ENCODE data around the gene AFDN. TPM values are rescaled to one million over a fixed set of nuclear protein-coding genes. Genes with fewer than 3 reads are reported as not detected.

Gene AFDN
- total and polyA plus RNA-seq, 2 experiments from 2014 or later, result 130 to 198 TPM

DNA sequence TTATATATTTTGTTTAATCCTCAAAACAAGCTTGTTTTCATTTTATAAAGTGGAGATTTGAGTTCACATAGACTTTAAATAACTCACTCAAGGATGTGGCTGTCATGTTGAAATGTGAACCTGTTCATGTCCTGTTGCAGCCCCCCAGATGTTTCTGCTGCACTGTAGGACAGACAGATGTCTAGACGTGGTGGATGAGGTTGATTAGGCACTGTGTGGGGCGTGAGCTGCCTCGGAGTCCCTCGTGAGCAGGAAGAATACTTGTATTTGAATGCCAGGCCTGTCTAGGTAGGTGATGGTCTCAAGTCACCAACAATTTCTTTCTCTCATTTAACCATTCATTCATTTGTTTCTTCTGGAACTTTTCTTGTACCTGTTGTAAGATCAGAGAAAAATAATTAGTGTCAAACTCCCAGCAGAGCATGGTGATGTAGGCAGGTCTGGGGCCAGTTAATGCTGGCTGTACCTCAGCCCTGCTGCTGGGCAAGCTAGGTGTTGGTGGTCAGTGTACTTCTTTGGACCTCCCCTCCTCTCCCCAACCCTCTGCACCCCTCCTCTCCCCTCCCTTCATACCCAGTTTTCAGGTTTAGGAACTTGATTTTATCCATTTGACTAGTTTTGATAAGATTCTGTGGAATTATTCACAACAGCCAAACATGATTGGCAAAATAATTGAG, 34.0 kb downstream of the AFDN start:
- H3K36me3 ChIP-seq (replicated peaks; ENCODE audit: insufficient read depth, low read depth), result no peaks in the 10 kb centered on the region
- 46% methylated on average over 4 of the region's 4 CpGs for WGBS (ENCODE audit: low lambda C conversion rate, missing lambda C conversion rate)
- peaks cover 51% of the 10 kb centered on the region for H3K4me1 ChIP-seq (ENCODE audit: insufficient read depth)
- TF ChIP-seq EZH2 (IDR thresholded peaks at IDR 0.05; ENCODE audit: borderline replicate concordance), result no peak
- no peak for TF ChIP-seq EZH2phosphoT487 (IDR thresholded peaks at IDR 0.05; ENCODE audit: low read depth, severe bottlenecking, unreplicated experiment)
- no peak for TF ChIP-seq CTCF (IDR thresholded peaks at IDR 0.05; ENCODE audit: poor library complexity)
- H3K79me2 ChIP-seq, result peaks cover 98% of the 10 kb centered on the region
- H3K4me3 ChIP-seq, result no peak overlapping the region
- no peak for DNase-seq (ENCODE audit: low spot score)
- H3K9me3 ChIP-seq (ENCODE audit: low read depth), result no peaks in the 10 kb centered on the region
- H3K4me2 ChIP-seq, result no peak overlapping the region
- H3K27me3 ChIP-seq, result no peaks in the 10 kb centered on the region
- peaks cover 65% of the 10 kb centered on the region for H4K20me1 ChIP-seq (ENCODE audit: insufficient read depth, poor library complexity, severe bottlenecking)
- H3K9me2 ChIP-seq (replicated peaks; ENCODE audit: insufficient read depth), result no peaks in the 10 kb centered on the region
- H3K27ac ChIP-seq, result peak overlapping the region; percentile 83
- H2AFZ ChIP-seq, result no peak overlapping the region

GRCh38 chr6:167861424-167861823, 34.7 kb downstream of the AFDN start:
- no peak for TF ChIP-seq CTCF (IDR thresholded peaks at IDR 0.05; ENCODE audit: poor library complexity)
- TF ChIP-seq EZH2 (IDR thresholded peaks at IDR 0.05; ENCODE audit: borderline replicate concordance), result no peak
- no peak for TF ChIP-seq EZH2phosphoT487 (IDR thresholded peaks at IDR 0.05; ENCODE audit: low read depth, severe bottlenecking, unreplicated experiment)
- Histone ChIP-seq H3K36me3 (replicated peaks; ENCODE audit: insufficient read depth, low read depth) (no peaks in the 10 kb centered on the region), H3K27ac (no peak overlapping the region), H3K4me3 (no peak overlapping the region), H2AFZ (no peak overlapping the region), H3K9me2 (replicated peaks; ENCODE audit: insufficient read depth) (no peaks in the 10 kb centered on the region), H3K4me2 (no peak overlapping the region), H4K20me1 (ENCODE audit: insufficient read depth, poor library complexity, severe bottlenecking) (peaks cover 69% of the 10 kb centered on the region), H3K79me2 (peaks cover 98% of the 10 kb centered on the region), H3K27me3 (no peaks in the 10 kb centered on the region), H3K4me1 (ENCODE audit: insufficient read depth) (peaks cover 46% of the 10 kb centered on the region), H3K9me3 (ENCODE audit: low read depth) (no peaks in the 10 kb centered on the region)
- DNase-seq (ENCODE audit: low spot score), result no peak

GRCh38 chr6:167863897-167864296, 37.2 kb downstream of the AFDN start:
- no peak for DNase-seq (ENCODE audit: low spot score)
- H2AFZ ChIP-seq, result no peak overlapping the region
- H4K20me1 ChIP-seq (ENCODE audit: insufficient read depth, poor library complexity, severe bottlenecking), result peaks cover 71% of the 10 kb centered on the region
- H3K27ac ChIP-seq, result no peak overlapping the region
- H3K4me3 ChIP-seq, result no peak overlapping the region
- H3K27me3 ChIP-seq, result no peaks in the 10 kb centered on the region
- WGBS (ENCODE audit: low lambda C conversion rate, missing lambda C conversion rate), result 82% methylated on average over 4 of the region's 4 CpGs
- no peak for TF ChIP-seq EZH2phosphoT487 (IDR thresholded peaks at IDR 0.05; ENCODE audit: low read depth, severe bottlenecking, unreplicated experiment)
- no peak for TF ChIP-seq EZH2 (IDR thresholded peaks at IDR 0.05; ENCODE audit: borderline replicate concordance)
- no peak for TF ChIP-seq CTCF (IDR thresholded peaks at IDR 0.05; ENCODE audit: poor library complexity)
- no peaks in the 10 kb centered on the region for H3K9me3 ChIP-seq (ENCODE audit: low read depth)
- H3K4me1 ChIP-seq (ENCODE audit: insufficient read depth), result peaks cover 25% of the 10 kb centered on the region
- H3K36me3 ChIP-seq (replicated peaks; ENCODE audit: insufficient read depth, low read depth), result no peaks in the 10 kb centered on the region
- H3K79me2 ChIP-seq, result peaks cover 98% of the 10 kb centered on the region
- H3K4me2 ChIP-seq, result no peak overlapping the region
- no peaks in the 10 kb centered on the region for H3K9me2 ChIP-seq (replicated peaks; ENCODE audit: insufficient read depth)
